Kidney (tissue), 14 donors: ENCODE results near the gene IL1F10. TPM values are rescaled to one million over a fixed set of nuclear protein-coding genes. Genes with fewer than 3 reads are reported as not detected.

ENCODE experiments used
- DNase-seq, 5 donors: peaks; one replicate each; pipeline ENCODE4 v3.0.0-alpha.2; 2013 to 2020
- FAIRE-seq: peaks from 2 replicates; lab custom pipeline; 2012; peaks lifted over from hg19 to GRCh38; lab: Jason Lieb, UNC
- H3K27ac ChIP-seq, 2 donors: one replicate each; pipeline ENCODE4 v1.7.0; 2013; ENCODE audit warnings: low read depth in 2 of 2, low read length in 2 of 2, inconsistent platforms in 1 of 2
- H3K27me3 ChIP-seq: one replicate; pipeline ENCODE4 v1.7.1; 2013; ENCODE audit warnings: low read length, inconsistent platforms; ENCODE audit not compliant: control insufficient read depth, insufficient read depth
- H3K36me3 ChIP-seq, 3 donors: one replicate each; pipeline versions ENCODE4 v1.7.0 to v1.7.1; 2013; ENCODE audit warnings: low read length in 3 of 3, control low read depth in 1 of 3, inconsistent platforms in 1 of 3; ENCODE audit not compliant: insufficient read depth in 3 of 3, control insufficient read depth in 2 of 3
- H3K4me1 ChIP-seq, 3 donors: one replicate each; pipeline versions ENCODE4 v1.7.0 to v1.7.1; 2013; ENCODE audit warnings: low read length in 3 of 3, inconsistent platforms in 1 of 3, low read depth in 1 of 3; ENCODE audit not compliant: control insufficient read depth in 2 of 3, insufficient read depth in 2 of 3
- H3K4me3 ChIP-seq, 3 donors: one replicate each; pipeline versions ENCODE4 v1.7.0 to v1.8.1; 2013; ENCODE audit warnings: low read length in 3 of 3, control low read depth in 1 of 3, inconsistent platforms in 1 of 3
- H3K9ac ChIP-seq, 3 donors: one replicate each; pipeline versions ENCODE4 v1.7.0 to v1.7.1; 2013; ENCODE audit warnings: low read length in 3 of 3, control low read depth in 1 of 3, inconsistent platforms in 1 of 3
- H3K9me3 ChIP-seq, 3 donors: one replicate each; pipeline versions ENCODE4 v1.7.0 to v1.7.1; 2013; ENCODE audit warnings: low read length in 3 of 3, control low read depth in 1 of 3, inconsistent platforms in 1 of 3; ENCODE audit not compliant: control insufficient read depth in 2 of 3, insufficient read depth in 1 of 3
- CTCF ChIP-seq: IDR thresholded peaks from 3 replicates; pipeline ENCODE4 v1.5.1; 2012; ENCODE audit warnings: mild to moderate bottlenecking, moderate library complexity, borderline replicate concordance; ENCODE audit not compliant: insufficient read depth; ENCODE audit errors: extremely low read depth
- intact Hi-C: fragments of 100-400 bp; cut with DNase I; formaldehyde crosslinking; loops from one replicate; pipeline ENCODE4 v1.11.1; 2022
- polyA plus RNA-seq: library from polyadenylated mRNA; stranded (reverse); fragments of 350-450 nt; fragmentation: Illumina TruSeq; extraction: RNeasy Lipid Tissue Mini Kit (QIAGEN cat#74804); gene quantifications from one replicate; pipeline ENCODE4 v1.2.3, GENCODE V29; 2014; ENCODE audit warnings: low read depth, low replicate concordance; ENCODE audit not compliant: insufficient read depth
- total RNA-seq: library from RNA; stranded (reverse); fragmentation: NEBNext Ultra II Directional; extraction: Animal tissue kit (Norgen Biotek cat#: 25700); gene quantifications from one replicate; pipeline ENCODE4 v1.2.1, GENCODE V29; 2021
- donor health status: control.
- donor health status: control.
- donor health status: control.
- donor health status: control.
- donor health status: control.
- donor health status: DM: yes; HTN: yes; CAD: no.
- donor health status: Normal renal cell carcinoma (clear cell type).

The IL1F10 gene
- total and polyA plus RNA-seq, 2 donors from 2014 or later, result not detected

GRCh38 chr2:113061241-113061640, 6.5 kb upstream of the IL1F10 start:
- no peak for TF ChIP-seq CTCF
- intact Hi-C loops, result no loop called here
- Histone ChIP-seq H3K36me3 (no peaks in the 10 kb centered on the region), H3K9me3 (no peaks in the 10 kb centered on the region), H3K27me3 (no peaks in the 10 kb centered on the region), H3K9ac (no peak overlapping the region), H3K4me3 (no peak overlapping the region), H3K27ac (no peak overlapping the region), H3K4me1 (no peaks in the 10 kb centered on the region)
- DNase-seq (no peak), FAIRE-seq (no peak)

GRCh38 chr2:113061896-113062770, 5.6 kb upstream of the IL1F10 start:
- intact Hi-C loops, result no loop called here

GRCh38 chr2:113064281-113064680, 3.5 kb upstream of the IL1F10 start:
- no peaks in the 10 kb centered on the region for H3K27me3 ChIP-seq
- H3K4me3 ChIP-seq, result no peak overlapping the region
- no peaks in the 10 kb centered on the region for H3K36me3 ChIP-seq
- H3K9ac ChIP-seq, result no peak overlapping the region
- FAIRE-seq (no peak), DNase-seq (no peak)
- H3K4me1 ChIP-seq, result no peaks in the 10 kb centered on the region
- intact Hi-C loops, result no loop called here
- no peaks in the 10 kb centered on the region for H3K9me3 ChIP-seq
- no peak for TF ChIP-seq CTCF
- H3K27ac ChIP-seq, result no peak overlapping the region

More at GRCh38 chr2:113061896-113062770, 5.6 kb upstream of the IL1F10 start:
- H3K27me3 ChIP-seq, result no peaks in the 10 kb centered on the region
- FAIRE-seq (no peak), DNase-seq (no peak)
- H3K4me3 ChIP-seq, result no peak overlapping the region
- H3K4me1 ChIP-seq, result no peaks in the 10 kb centered on the region
- no peak for TF ChIP-seq CTCF
- no peak overlapping the region for H3K27ac ChIP-seq
- no peak overlapping the region for H3K9ac ChIP-seq
- no peaks in the 10 kb centered on the region for H3K36me3 ChIP-seq
- H3K9me3 ChIP-seq, result no peaks in the 10 kb centered on the region
